Right cardiac atrium (tissue), 5 donors: ENCODE data around the gene CARD19. TPM values are rescaled to one million over a fixed set of nuclear protein-coding genes. Genes with fewer than 3 reads are reported as not detected.
"Not testable (repeated sequence)": the region's sequence is repeated elsewhere in the genome, so short reads cannot be mapped to it uniquely, and the experiment has no call there.

Experiments
- ATAC-seq, 2 donors: fragments of 200-7000 bp; cut with Tn5 transposase; one replicate each; pipeline versions ENCODE4 v1.8.0 to v1.9.1; 2020; ENCODE audit warnings: moderate library complexity in 2 of 2, mild to moderate bottlenecking in 1 of 2
- DNase-seq, 3 donors: peaks; one replicate each; pipeline ENCODE4 v3.0.0-alpha.2; 2020
- H3K27ac ChIP-seq: one replicate; pipeline ENCODE4 v1.5.1; 2013; ENCODE audit warnings: mild to moderate bottlenecking, low read length, control low read depth, moderate library complexity
- H3K27me3 ChIP-seq: one replicate; pipeline ENCODE4 v1.6.1; 2013; ENCODE audit not compliant: control insufficient read depth, insufficient read depth
- H3K4me1 ChIP-seq: one replicate; pipeline ENCODE4 v1.6.1; 2013; ENCODE audit warnings: low read length; ENCODE audit not compliant: control insufficient read depth, insufficient read depth
- H3K4me3 ChIP-seq: one replicate; pipeline ENCODE4 v1.5.1; 2013; ENCODE audit warnings: low read length, control low read depth
- H3K9me3 ChIP-seq: one replicate; pipeline ENCODE4 v1.6.1; 2013; ENCODE audit warnings: low read length; ENCODE audit not compliant: control insufficient read depth
- WGBS: extraction: QIAGEN DNeasy Blood & Tissue Kit; methylation state at CpG from one replicate; pipeline ENCODE4 v1.1.7; 2013; 5-methylcytosine and 5-hydroxymethylcytosine counted together
- intact Hi-C, 4 donors: fragments of 100-400 bp; cut with DNase I; formaldehyde crosslinking; loops; one replicate each; pipeline versions ENCODE4 v1.11.0 to v1.14.0; 2022 to 2023
- polyA plus RNA-seq: library from polyadenylated mRNA; stranded (reverse); fragments of 200-250 nt; gene quantifications from one replicate; pipeline ENCODE4 v1.2.3, GENCODE V29; 2013
- total RNA-seq, 4 donors: library from RNA; stranded (reverse); fragmentation: NEBNext Ultra II Directional; extraction: Animal tissue kit (Norgen Biotek cat#: 25700); gene quantifications; one replicate each; pipeline ENCODE4 v1.2.1, GENCODE V29; 2021
- donor health status: healthy with polysubstance abuse.
- donor health status: DM: no; HTN: yes; CAD: no.
- donor health status: DM: no; HTN: no; CAD: no.
- donor health status: DM: no; HTN: yes; CAD: no; lungs with severe emphysema.
- donor health status: DM: yes; HTN: yes; CAD: no.

The CARD19 gene
- total and polyA plus RNA-seq, 5 donors: 17.7 to 30.3 (median 25.6) TPM

DNA sequence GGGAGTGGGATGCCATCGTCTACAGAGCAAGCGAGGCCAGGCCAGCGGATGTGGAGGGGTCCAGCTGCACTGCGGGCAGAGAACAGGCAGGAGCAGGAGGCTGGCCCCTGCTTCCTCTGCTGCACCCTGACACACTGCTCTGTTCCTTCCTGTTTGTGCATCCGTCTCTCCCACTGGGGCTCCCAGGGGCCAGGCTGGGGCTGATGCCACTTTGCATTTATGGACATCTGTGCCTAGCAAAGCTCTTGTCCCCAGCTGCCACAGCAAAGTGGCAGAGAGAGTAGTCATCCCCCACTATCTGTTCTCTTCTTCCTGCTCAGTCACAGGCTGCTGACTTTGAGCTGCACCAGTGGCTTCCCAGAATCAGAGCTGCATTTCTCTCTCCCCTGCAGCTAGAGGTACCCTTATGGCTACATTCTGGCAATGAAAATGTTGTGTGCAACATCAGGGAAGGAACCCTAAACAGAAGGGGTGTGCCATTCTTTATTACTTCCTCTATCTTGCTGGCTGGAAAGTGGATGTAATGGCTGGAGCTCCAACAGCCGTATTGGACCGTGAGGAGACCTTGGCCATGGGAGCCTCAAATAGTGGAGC, 42.3 kb downstream of the CARD19 start:
- Histone ChIP-seq H3K4me1 (no peaks in the 10 kb centered on the region), H3K4me3 (no peak overlapping the region), H3K27me3 (no peaks in the 10 kb centered on the region), H3K27ac (no peak overlapping the region), H3K9me3 (no peaks in the 10 kb centered on the region)
- peak in 1 of 3 donors; percentile 27 for DNase-seq
- ATAC-seq: no peak
- 66% methylated on average over 7 of the region's 7 CpGs for WGBS
- intact Hi-C loops: no loop called here

DNA sequence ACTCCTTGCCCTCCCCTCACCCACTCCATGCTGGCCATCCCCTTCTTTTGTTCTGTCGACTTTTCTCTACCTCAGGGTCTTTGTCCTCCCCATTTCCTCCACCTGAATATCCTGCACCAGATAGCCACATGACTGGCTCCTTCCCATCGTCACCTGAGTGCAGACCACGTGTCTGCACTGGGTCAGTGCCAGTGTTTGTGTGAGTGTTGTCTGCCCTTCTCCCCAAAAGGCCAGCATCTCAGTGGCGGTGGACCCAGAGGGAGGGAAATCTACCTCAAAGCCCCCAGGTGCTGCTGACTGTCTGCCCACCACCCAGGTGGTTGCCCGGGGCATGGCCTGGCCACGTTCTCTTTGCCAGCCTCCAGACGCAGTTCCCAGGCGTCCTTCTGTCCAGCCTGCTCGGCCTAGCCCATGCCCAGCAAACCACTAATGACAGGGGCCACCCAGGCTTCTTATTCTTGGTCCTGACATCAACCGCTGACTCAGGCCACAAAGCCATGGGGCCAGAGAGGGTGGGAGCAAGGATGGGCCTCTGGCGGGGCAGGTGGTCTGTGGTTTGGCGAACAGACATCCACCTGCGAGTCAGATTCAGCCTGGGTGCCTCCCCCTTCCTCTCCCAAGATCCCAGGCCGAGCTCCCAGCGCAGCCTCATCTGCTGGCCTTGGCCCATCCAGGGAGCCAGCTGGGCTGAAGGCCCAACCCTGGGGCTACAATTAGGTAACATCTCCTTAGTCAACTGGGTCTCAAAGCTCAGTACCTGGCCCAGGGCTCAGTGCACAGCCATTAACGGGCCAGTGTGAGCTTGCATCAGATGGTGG, 43.6 kb downstream of the CARD19 start:
- DNase-seq: peak in 1 of 3 donors; percentile 18
- H3K27me3 ChIP-seq: no peaks in the 10 kb centered on the region
- H3K9me3 ChIP-seq: no peaks in the 10 kb centered on the region
- no peak overlapping the region for H3K27ac ChIP-seq
- H3K4me1 ChIP-seq: peaks cover 5% of the 10 kb centered on the region
- no peak for ATAC-seq
- H3K4me3 ChIP-seq: no peak overlapping the region
- WGBS: 88% methylated on average over 16 of the region's 16 CpGs
- intact Hi-C loops: no loop called here

DNA sequence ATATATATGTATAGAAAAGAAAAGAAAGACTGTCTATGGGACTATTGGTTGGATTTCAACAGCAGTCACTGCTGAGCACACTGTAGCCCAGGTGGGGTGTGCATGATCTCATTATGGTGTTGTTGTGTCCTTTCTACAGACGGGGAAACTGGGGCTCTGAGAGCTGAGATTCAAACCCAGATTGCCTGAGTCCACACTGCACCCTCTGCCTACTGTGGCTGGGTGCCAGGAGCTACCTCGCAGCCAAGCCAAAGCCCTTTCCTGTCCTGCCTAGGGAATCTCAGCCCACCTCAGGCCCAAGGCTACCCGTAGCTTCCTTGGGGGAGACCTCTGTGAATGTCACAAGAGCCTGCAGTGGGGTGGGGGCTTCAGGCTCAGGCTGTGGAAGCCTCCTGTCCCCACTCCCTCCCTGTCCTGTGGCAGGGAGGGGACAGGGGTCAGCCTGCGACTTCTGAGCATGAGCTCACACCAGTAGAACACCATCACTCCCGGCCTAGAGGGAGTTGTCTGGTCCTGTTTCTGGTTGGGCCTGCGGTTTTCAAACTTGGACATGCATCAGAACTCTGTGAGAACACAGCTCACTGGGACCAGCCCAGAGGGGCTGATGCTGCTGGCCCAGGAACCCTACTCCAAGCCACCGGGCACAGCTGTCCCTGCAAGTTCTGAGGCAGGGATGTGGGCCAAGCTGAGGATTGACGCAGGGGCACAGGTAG, 45.9 kb downstream of the CARD19 start:
- ATAC-seq: no peak
- intact Hi-C loops: no loop called here

DNA sequence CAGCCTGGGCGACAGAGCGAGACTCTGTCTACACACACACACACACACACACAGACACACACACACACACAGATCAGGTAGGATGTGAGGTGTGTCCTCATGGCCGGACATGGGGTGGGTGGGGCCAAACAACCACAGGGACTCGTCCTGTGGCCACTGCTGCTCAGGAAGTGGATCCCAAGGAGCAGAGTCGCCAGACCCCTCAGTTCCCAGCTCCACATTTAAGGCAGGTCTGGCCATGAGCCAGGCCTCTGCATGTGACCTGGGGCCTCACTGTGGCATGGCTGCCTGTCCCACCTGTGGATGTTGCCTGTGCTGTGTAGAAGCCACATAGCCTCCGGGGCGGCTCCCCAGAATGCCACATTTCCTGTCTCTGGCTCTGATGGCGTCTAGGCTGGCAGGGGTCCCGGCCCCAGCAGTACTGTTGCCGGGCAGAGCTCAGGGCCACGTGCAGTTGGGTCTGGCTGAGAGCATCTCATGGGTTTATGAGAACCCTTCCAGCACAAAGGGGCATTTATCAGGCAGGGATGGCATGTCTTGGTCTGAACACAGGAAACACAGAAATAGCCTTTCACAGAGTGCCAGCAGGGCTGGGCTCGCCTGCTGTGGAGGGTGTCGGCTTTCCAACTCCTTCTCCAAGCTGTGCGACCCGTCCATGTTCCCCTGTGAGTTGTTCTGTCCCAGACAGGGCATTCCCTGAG, 48.0 kb downstream of the CARD19 start:
- WGBS: 33% methylated on average over 15 of the region's 15 CpGs
- H3K27me3 ChIP-seq: no peaks in the 10 kb centered on the region
- H3K4me1 ChIP-seq: peaks cover 5% of the 10 kb centered on the region
- H3K4me3 ChIP-seq: no peak overlapping the region
- intact Hi-C loops: no loop called here
- peak; percentile 59 to 85 for ATAC-seq
- peak in 2 of 3 donors; percentile 70 to 76 for DNase-seq
- H3K9me3 ChIP-seq: no peaks in the 10 kb centered on the region
- H3K27ac ChIP-seq: no peak overlapping the region

More for the DNA sequence above, 45.9 kb downstream of the CARD19 start:
- no peaks in the 10 kb centered on the region for H3K9me3 ChIP-seq
- no peak overlapping the region for H3K27ac ChIP-seq
- DNase-seq: peak in 1 of 3 donors; percentile 50
- peaks cover 5% of the 10 kb centered on the region for H3K4me1 ChIP-seq
- H3K27me3 ChIP-seq: no peaks in the 10 kb centered on the region
- no peak overlapping the region for H3K4me3 ChIP-seq
- WGBS: 74% methylated on average over 8 of the region's 8 CpGs

DNA sequence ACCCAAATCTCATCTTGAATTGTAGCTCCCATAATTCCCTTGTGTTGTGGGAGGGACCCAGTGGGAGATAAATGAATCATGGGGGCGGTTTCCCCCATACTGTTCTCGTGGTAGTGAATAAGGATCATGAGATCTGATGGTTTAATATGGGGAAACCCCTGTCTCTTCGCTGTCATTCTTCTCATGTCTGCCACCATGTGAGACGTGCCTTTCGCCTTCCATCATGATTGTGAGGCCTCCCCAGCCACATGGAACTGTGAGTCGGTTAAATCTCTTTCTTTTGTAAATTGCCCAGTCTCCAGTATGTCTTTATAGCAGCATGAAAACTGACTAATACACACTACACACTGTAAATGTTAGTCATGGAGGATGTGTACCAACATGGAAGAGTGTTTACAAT, 50.7 kb downstream of the CARD19 start:
- H3K4me3 ChIP-seq, intact Hi-C loops, H3K27ac ChIP-seq, H3K4me1 ChIP-seq, H3K9me3 ChIP-seq, DNase-seq, H3K27me3 ChIP-seq, ATAC-seq: not testable (repeated sequence)
- WGBS: 82% methylated on average over 6 of the region's 6 CpGs

DNA sequence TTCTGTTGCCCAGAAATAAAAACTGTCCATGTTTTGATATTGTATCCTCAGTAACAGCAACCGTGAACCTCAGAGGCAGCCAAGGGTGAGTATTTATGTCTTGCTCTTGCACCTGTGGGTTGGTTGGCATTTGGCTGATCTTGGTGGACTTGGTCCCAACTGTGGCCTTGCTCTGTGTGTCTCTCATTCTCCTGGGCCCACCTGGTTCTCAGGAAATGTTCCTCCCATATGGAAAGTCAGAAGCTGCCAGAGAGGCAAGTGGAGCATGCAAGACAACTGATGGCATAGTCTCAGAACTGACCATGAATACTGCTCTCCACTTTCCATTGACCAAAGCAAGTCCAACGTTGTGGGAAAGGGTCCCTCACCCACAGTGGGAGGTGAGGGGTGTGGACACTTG, 51.6 kb downstream of the CARD19 start:
- H3K4me1 ChIP-seq: peaks cover 5% of the 10 kb centered on the region
- 67% methylated on average over 2 of the region's 2 CpGs for WGBS
- DNase-seq: peak in 1 of 3 donors; percentile 5
- intact Hi-C loops: no loop called here
- no peak overlapping the region for H3K27ac ChIP-seq
- H3K9me3 ChIP-seq: no peaks in the 10 kb centered on the region
- H3K4me3 ChIP-seq: no peak overlapping the region
- H3K27me3 ChIP-seq: no peaks in the 10 kb centered on the region
- ATAC-seq: no peak

DNA sequence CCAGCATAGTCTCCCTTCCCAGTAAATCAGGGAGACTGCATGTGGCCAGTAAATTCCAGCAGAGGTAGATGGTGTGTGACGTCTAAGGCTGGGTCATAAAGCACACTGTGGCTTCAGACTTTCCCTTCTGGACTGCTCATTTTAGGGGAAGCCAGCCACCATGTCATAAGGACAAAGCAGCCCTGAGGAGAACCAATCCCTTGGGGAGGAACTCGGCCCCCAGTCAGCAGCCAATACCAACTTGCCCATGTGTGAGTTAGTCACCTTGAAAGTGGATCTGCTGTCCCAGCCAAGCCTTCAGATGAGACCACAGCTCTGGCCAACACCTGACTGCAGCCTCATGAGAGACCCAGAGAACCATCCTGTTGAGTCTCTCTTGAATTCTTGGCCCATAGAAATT, 52.7 kb downstream of the CARD19 start:
- H3K4me1 ChIP-seq: peaks cover 4% of the 10 kb centered on the region
- no peaks in the 10 kb centered on the region for H3K27me3 ChIP-seq
- 86% methylated on average over 2 of the region's 2 CpGs for WGBS
- no peaks in the 10 kb centered on the region for H3K9me3 ChIP-seq
- ATAC-seq: no peak
- intact Hi-C loops: no loop called here
- H3K27ac ChIP-seq: no peak overlapping the region
- H3K4me3 ChIP-seq: no peak overlapping the region
- DNase-seq: no peak

DNA sequence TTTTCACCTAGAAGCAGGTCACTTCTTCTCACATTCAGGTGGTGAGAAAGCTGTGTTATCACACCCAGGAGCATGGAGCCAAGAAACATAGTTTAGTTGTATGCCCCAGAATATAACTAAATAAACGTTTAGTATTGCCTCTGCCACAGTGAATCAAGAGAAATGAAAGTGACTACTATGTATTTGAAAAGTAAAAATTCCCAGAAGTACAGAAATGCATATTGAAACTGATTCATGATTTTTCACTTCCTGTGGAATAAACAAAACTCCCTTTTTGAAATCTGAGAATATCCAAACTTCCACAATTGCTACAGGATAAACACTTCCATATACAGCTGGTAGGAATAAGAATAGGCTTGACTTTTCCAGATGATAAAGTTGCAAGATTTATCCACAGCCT, 53.3 kb downstream of the CARD19 start:
- Histone ChIP-seq H3K27me3 (no peaks in the 10 kb centered on the region), H3K4me1 (no peaks in the 10 kb centered on the region), H3K27ac (no peak overlapping the region), H3K4me3 (no peak overlapping the region), H3K9me3 (no peaks in the 10 kb centered on the region)
- intact Hi-C loops: no loop called here
- DNase-seq (no peak), ATAC-seq (no peak)
- 43% methylated on average over 1 of the region's 1 CpG for WGBS

DNA sequence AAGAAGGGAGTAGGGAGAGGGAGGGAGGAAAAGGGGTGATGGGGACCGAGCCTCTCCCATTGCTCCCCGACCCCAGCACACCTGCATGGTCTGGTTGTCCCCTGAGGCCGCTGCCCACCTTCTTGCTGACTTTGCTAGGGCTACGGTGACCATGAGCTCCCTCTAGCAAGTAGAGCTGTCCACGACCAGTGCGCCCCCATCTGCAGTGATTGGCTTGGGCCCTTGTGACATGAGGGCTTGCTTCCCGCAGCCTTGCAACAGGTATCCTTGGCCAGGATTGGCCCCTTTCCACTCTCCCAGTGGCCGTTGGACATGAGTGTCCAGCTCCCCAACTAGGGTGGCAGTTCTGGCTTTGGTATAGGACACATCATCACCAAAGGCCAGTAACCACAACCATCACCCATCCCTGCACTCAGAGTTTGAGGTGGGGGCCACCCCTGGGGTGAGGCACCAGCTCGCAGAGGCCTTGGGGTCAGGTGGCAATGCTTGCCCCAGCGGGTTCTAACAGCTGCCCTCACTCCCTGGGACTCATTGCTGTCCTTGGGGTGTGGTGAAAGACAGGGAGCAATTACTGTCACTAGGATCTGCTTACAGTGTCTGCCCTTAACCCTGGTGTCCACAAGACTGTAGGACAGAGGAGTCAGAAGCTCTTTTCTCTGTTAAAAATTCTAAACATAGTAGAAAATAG, 55.2 kb downstream of the CARD19 start:
- H3K27me3 ChIP-seq: no peaks in the 10 kb centered on the region
- H3K9me3 ChIP-seq: no peaks in the 10 kb centered on the region
- ATAC-seq (no peak), DNase-seq (peak in 1 of 3 donors; percentile 29)
- no peak overlapping the region for H3K4me3 ChIP-seq
- no peaks in the 10 kb centered on the region for H3K4me1 ChIP-seq
- 85% methylated on average over 10 of the region's 10 CpGs for WGBS
- no peak overlapping the region for H3K27ac ChIP-seq
- intact Hi-C loops: no loop called here

DNA sequence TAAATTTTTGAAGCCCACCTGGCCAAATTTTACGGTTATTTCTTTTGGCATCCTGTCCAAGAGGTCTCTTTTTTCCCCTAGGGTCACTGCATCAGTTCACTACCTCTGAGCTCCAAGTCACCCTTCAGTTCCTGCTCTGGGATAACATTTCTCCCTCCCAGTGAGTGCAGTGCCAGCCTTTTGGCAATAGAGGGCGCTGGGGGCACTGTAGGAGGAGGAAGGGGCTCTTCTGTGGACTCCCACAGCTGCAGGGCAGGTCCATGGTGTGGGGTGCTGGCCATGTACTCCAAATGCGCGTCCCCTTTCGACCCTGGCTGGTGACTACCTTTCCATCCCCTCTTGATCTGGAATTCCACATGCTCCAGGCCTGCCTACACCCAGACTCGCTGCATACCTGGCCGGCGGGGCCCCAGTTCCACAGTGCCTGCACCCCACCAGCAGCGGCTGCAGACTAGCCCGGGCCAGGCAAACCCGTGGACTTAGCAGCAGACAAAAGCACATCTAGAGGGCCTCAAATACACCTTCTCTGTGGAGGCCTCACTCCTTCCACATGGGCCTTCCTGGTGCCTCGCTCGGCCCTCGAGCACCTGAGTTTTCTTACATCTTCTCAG, 58.4 kb downstream of the CARD19 start:
- ATAC-seq: peak in 1 of 2 donors; percentile 24
- intact Hi-C loops: no loop called here
- H3K27me3 ChIP-seq: no peaks in the 10 kb centered on the region

More for the DNA sequence above, 58.4 kb downstream of the CARD19 start:
- H3K9me3 ChIP-seq: no peaks in the 10 kb centered on the region
- no peak overlapping the region for H3K4me3 ChIP-seq
- WGBS: 77% methylated on average over 14 of the region's 14 CpGs
- no peaks in the 10 kb centered on the region for H3K4me1 ChIP-seq
- no peak overlapping the region for H3K27ac ChIP-seq
- DNase-seq: peak in 1 of 3 donors; percentile 50
